Neutrophil (primary cell): ENCODE measurements around the gene CKS2.
A peak's percentile ranks its signal among the peaks of the same experiment; 100 is the strongest.

Experiments used
- H3K27ac ChIP-seq: fragments of 200-600 bp; sonication (generic); 2 replicates; pipeline ENCODE4 v1.5.1; 2016; ENCODE audit warnings: mild to moderate bottlenecking, moderate library complexity
- H3K27me3 ChIP-seq: fragments of 200-600 bp; sonication (generic); 2 replicates; pipeline ENCODE4 v1.6.0; 2016; ENCODE audit warnings: mild to moderate bottlenecking
- H3K36me3 ChIP-seq: fragments of 200-600 bp; sonication (generic); 2 replicates; pipeline ENCODE4 v1.5.1; 2017
- H3K4me1 ChIP-seq, 2 experiments: fragments of 200-600 bp in 1 of 2; sonication (generic) in 1 of 2; 1 replicate in 1 of 2; 2 replicates in 1 of 2; pipeline versions ENCODE4 v1.5.1 to v1.6.1; 2013 to 2016; ENCODE audit warnings: low read depth in 1 of 2, low read length in 1 of 2, mild to moderate bottlenecking in 1 of 2, moderate library complexity in 1 of 2; ENCODE audit not compliant: control insufficient read depth in 1 of 2, insufficient read depth in 1 of 2
- H3K4me3 ChIP-seq, 2 experiments: fragments of 200-600 bp in 1 of 2; sonication (generic) in 1 of 2; 1 replicate in 1 of 2; 2 replicates in 1 of 2; pipeline ENCODE4 v1.5.1; 2013 to 2016; ENCODE audit warnings: low read depth in 1 of 2, low read length in 1 of 2, mild to moderate bottlenecking in 1 of 2, moderate library complexity in 1 of 2
- H3K9me3 ChIP-seq: fragments of 200-600 bp; sonication (generic); 2 replicates; pipeline ENCODE4 v1.5.1; 2016
- TF ChIP-seq, protein P1 (sequence below): fragments of 200-600 bp; sonication (generic); IDR thresholded peaks from 2 replicates; pipeline ENCODE4 v1.5.1; 2016; ENCODE audit warnings: antibody characterized with exemption

Gene CKS2

DNA sequence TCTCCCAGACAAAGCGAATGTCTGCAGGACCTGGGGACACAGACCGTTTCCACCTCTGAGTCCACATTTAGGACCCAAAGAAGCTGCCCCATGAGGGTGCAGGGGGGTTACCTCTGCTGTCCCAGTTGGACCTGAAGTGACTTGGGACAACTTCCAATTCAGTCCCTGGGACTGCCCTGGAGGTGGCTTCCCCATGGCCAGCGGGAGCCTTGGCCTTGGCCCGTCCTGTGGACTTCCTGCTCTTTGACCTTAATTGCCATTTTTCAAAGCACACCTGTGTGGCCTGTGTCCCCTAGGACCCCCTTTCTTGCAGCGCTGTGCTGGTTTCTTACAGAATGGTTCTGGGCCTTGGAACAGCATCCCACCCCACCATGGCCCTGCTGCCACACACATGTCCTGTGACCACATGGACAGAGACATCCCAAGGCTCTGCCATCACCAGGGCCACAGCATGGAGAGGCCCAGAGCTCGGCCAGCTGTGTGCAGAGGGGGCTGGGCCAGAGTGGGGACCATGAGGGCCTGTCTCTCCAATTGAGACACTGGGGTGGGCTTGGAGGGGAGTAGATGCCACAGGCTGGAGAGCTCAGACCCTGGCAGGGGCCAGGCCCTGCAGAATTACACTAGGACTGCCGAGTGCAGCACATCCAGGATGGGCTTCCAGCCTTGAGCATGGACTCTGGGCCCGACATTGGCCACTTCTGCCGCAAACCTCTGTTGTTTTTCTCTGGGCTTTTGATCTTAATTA is 53.1 kb downstream of the CKS2 start:
- H3K4me3 ChIP-seq: no peak overlapping the region
- H3K4me1 ChIP-seq: peaks cover 0 to under 1% of the 10 kb centered on the region in 2 experiments
- H3K36me3 ChIP-seq: peaks cover 91% of the 10 kb centered on the region
- TF ChIP-seq, protein P1, sequence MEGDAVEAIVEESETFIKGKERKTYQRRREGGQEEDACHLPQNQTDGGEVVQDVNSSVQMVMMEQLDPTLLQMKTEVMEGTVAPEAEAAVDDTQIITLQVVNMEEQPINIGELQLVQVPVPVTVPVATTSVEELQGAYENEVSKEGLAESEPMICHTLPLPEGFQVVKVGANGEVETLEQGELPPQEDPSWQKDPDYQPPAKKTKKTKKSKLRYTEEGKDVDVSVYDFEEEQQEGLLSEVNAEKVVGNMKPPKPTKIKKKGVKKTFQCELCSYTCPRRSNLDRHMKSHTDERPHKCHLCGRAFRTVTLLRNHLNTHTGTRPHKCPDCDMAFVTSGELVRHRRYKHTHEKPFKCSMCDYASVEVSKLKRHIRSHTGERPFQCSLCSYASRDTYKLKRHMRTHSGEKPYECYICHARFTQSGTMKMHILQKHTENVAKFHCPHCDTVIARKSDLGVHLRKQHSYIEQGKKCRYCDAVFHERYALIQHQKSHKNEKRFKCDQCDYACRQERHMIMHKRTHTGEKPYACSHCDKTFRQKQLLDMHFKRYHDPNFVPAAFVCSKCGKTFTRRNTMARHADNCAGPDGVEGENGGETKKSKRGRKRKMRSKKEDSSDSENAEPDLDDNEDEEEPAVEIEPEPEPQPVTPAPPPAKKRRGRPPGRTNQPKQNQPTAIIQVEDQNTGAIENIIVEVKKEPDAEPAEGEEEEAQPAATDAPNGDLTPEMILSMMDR: no peak
- no peaks in the 10 kb centered on the region for H3K27me3 ChIP-seq
- H3K9me3 ChIP-seq: no peaks in the 10 kb centered on the region
- H3K27ac ChIP-seq: peak overlapping the region; percentile 38

DNA sequence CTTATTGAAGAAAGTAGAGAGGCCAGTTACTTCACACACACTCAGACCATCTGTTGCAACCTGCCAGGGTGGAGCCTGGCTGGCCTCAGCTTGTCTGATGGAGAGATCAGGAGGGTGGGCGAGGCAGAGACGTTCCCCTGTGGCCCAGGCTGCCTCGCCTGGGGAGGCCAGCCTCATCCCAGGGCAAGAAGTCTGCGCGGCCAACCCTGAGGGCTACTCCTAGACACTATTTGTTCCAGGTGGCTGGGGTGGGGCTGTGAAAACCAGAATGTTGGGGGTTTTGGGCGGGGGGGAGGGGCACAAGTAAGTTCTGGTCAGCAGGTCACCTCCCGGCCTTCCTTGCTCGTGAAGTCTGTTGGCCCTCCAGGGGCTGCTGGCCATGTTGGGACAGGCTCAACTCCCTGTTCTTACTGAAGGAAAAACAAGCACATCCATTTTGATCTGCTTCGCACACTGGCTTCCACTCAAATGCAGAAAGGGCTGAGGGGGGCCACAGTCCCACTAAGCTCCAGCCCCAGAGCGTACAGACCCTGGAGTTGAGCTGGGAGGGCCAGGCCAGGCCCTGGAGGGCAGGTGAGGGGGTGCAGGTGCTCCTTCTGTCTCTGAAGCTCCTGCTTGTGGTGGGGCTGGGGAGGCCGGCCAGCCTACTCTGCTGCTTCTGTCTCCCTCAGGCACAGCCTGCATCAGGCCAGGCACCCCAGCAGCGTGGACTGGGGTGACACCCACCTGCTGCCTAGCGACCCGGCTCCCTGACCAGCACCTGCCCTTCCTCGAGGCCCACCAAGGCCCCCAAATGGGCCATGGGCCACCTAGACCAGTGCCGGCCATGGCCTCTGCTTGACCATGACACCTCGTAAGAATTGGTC is 53.9 kb downstream of the CKS2 start:
- no peak overlapping the region for H3K4me3 ChIP-seq
- TF ChIP-seq, protein P1: no peak
- peaks cover 91% of the 10 kb centered on the region for H3K36me3 ChIP-seq
- no peaks in the 10 kb centered on the region for H3K9me3 ChIP-seq
- no peaks in the 10 kb centered on the region for H3K4me1 ChIP-seq
- peak overlapping the region; percentile 38 for H3K27ac ChIP-seq
- H3K27me3 ChIP-seq: no peaks in the 10 kb centered on the region

DNA sequence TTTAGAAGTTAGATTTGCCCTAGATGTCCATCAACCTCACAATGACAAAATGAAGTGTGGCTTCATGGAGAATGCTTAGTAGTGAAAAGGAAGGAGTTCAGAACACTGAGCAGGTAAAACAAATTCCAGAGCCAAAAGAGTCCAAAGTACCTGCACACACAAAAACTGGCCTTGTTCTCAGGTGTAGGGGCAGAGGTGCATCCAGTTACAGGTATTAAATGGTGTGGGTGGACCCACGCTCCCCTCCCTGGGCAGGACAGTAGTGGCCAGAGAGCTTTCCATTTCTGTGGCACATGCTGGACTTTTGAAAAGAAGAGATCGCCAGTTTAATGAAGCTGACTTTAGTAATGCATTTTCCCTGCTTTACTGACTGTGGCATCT is 54.5 kb downstream of the CKS2 start:
- no peaks in the 10 kb centered on the region for H3K27me3 ChIP-seq
- TF ChIP-seq, protein P1: no peak
- peak overlapping the region; percentile 38 for H3K27ac ChIP-seq
- H3K4me1 ChIP-seq: no peaks in the 10 kb centered on the region
- H3K36me3 ChIP-seq: peaks cover 91% of the 10 kb centered on the region
- H3K9me3 ChIP-seq: no peaks in the 10 kb centered on the region
- H3K4me3 ChIP-seq: no peak overlapping the region
